Measurements from ENCODE around the gene CAPN2.

Gene CAPN2

DNA sequence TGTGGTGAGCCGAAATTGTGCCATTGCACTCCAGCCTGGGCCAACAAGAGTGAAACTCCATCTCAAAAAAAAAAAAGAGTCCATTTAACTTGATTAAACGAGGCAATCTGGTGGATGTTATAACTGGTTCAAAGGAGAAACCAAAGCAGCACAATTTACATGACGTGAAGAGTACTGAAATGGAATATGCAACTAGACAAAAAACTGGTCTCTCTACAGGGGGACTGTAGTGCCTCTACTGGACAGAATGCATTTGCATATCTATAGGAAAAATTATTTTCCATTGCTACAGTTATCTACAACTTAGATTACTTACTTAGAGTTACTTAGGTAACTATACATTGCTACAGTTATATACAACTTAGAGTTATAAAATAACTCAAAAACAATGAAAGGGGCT is 2.7 kb upstream of the CAPN2 start:
- peak; percentile 46 for TF ChIP-seq CTCF (IDR thresholded peaks at IDR 0.05; ENCODE audit: low read depth, low read length)
- DNase-seq (ENCODE audit: extremely low read depth, low read depth) = no peak

DNA sequence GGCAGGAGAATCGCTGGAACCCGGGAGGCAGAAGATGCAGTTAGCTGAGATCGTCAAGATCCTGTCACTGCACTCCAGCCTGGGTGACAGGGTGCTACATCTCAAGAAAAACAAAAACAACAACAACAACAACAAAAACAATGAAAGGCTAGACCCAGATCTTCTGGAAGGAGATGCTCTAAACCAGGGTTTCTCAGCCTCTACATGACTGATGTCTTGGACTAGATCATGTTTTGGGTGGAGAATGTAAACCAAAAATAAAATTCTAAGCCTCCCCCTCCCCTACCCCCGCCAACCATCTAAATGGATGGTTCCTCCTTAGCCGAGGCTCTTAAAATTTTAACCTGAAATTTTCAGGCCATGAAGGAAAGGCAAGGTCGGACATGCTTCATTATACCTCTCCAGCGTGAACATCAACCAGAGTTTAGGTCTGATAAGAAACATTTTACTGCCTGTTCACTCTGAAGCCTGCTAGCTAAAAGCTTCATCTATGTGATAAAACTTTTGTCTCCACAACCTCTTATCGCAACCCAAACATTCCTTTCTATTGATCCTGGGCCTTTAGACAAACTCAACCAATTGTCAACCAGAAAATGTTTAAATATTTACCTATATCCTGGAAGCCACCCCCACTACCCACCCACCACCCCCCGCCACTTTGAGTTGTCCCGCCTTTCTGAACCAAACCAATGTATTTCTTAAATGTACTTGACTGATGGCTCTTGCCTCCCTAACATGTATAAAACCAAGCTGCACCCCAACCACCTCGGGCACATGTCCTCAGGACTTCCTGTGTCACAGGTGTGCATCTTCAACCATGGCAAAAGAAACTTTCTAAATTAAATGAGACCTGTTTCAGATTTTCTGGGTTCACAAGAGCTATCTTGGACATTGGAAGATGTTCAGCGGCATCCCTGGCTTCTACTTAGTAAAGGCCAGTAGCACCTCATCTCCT is 1.9 kb upstream of the CAPN2 start:
- no peak for DNase-seq (ENCODE audit: extremely low read depth, low read depth)
- no peak for TF ChIP-seq CTCF (IDR thresholded peaks at IDR 0.05; ENCODE audit: low read depth, low read length)

GRCh38 chr1:223711173-223711572 is 1.2 kb upstream of the CAPN2 start:
- DNase-seq (ENCODE audit: extremely low read depth, low read depth) = no peak
- no peak for TF ChIP-seq CTCF (IDR thresholded peaks at IDR 0.05; ENCODE audit: low read depth, low read length)

GRCh38 chr1:223711747-223712193 is 569 bp upstream of the CAPN2 start:
- no peak for TF ChIP-seq CTCF (IDR thresholded peaks at IDR 0.05; ENCODE audit: low read depth, low read length)
- no peak for DNase-seq (ENCODE audit: extremely low read depth, low read depth)

- DNase-seq (ENCODE audit: extremely low read depth, low read depth) = no peak
Measured at GRCh38 chr1:223712850-223713474, 623 bp downstream of the CAPN2 start.

DNA sequence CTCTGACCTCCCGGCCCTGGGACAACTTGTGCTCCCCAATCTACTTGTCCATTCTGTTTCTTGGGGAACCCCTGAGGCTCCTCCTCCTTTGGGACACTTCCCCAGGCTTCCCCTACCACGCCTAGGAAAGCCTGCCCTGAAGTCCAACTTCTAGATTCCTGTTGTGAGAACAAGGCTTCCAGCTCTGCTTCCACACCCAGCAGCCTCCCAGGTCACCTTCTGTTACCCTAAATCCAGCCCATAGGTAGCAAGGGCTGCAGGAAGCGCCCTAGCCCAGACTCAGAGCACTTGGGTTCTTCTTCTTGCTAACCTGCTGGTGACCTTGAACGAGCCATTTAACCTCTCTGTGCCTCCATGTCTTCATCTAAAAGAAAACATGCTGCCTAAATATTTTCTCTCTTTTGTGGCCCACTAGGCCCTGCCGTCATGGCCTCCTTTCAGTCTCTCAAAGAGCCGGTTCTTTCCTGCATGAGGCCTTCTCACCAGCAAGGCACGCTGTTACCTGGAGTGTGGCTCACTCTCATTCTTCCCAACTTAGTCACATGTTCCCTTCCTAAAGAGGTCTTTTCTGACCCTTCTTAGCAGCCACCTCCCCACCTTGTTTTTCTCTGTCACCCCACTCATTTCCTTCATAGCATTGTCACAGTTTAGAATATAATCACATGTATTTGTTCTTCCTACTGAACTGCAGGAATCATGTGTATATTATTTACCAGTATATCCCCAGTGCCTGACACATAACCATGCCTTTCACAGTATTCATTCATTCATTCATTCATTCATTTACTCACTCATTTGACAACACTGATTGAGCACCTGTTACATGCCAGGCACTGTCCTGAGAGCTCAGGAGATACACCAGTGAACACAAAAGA is 1.4 kb downstream of the CAPN2 start:
- TF ChIP-seq CTCF (IDR thresholded peaks at IDR 0.05; ENCODE audit: low read depth, low read length) = no peak
- no peak for DNase-seq (ENCODE audit: extremely low read depth, low read depth)

More at GRCh38 chr1:223712850-223713474, 623 bp downstream of the CAPN2 start:
- TF ChIP-seq CTCF (IDR thresholded peaks at IDR 0.05; ENCODE audit: low read depth, low read length) = no peak

All from AG09319 (cell line).